Measurements from ENCODE around the gene UPK1A.
A peak's percentile ranks its signal among the peaks of the same experiment; 100 is the strongest.
"Not testable (repeated sequence)": the region's sequence is repeated elsewhere in the genome, so short reads cannot be mapped to it uniquely, and the experiment has no call there.

The UPK1A gene

DNA sequence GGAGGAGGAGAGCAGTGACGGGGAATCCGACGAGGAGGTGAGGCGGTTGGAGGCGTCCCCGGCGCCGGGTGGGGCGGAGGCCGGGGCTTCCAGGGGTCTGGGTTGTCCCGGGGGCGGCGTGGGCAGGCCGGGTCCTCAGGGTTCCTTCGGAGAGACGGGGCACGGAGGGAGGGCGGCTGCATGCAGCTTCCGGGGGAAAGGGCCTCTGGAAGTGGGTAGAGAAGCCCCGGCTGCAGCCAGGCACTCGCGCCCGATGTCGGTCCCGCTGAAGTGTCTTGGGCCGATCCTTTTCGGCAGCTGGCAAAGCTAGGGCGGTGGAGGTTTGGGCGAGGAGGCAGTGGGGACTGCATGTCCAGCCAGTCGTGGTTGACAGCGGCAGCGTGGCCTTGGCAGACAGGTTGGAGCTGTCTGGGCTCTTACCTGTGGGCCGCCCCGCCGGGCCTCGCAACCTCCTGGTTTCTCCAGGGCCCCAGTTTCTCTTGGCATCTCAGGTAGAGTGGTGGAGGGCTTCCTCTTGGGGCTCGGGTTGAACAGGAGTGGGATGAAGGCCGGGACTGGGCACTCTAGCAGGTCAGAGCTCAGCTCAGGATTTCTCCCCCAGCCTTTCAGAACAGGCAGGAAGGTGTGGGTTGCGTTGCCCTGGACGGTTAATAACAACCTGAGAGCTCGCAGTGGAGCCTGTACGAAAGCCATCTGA is 52.2 kb downstream of the UPK1A start:
- DNase-seq, result peak; percentile 49

DNA sequence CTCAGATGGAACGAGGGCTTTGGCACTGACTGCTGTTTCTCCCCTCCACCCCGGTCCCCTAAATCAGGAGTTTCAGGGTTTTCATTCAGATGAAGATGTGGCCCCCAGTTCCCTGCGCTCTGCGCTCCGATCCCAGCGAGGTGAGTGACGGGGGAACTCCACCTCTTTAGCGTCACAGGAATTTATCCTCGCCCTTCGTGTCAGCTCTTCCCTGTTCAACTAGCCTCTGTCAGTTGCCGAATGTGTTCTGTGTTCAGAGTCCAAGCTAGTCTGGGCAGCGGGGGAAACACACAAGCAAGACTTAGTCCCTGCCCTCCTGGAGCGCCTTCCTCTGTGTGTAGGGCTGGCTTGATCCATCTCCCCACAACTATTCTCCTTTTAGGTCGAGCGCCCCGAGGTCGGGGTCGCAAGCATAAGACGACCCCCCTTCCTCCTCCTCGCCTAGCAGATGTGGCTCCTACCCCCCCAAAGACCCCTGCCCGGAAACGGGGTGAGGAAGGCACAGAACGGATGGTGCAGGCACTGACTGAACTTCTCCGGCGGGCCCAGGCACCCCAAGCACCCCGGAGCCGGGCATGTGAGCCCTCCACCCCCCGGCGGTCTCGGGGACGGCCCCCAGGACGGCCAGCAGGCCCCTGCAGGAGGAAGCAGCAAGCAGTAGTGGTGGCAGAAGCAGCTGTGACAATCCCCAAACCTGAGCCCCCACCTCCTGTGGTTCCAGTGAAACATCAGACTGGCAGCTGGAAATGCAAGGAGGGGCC is 53.3 kb downstream of the UPK1A start:
- no peak for DNase-seq

DNA sequence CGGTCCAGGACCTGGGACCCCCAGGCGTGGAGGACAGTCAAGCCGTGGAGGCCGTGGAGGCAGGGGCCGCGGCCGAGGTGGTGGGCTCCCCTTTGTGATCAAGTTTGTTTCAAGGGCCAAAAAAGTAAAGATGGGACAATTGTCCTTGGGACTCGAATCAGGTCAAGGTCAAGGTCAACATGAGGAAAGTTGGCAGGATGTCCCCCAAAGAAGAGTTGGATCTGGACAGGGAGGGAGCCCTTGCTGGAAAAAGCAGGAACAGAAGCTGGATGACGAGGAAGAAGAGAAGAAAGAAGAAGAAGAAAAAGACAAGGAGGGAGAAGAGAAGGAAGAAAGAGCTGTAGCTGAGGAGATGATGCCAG is 53.8 kb downstream of the UPK1A start:
- DNase-seq, result no peak

DNA sequence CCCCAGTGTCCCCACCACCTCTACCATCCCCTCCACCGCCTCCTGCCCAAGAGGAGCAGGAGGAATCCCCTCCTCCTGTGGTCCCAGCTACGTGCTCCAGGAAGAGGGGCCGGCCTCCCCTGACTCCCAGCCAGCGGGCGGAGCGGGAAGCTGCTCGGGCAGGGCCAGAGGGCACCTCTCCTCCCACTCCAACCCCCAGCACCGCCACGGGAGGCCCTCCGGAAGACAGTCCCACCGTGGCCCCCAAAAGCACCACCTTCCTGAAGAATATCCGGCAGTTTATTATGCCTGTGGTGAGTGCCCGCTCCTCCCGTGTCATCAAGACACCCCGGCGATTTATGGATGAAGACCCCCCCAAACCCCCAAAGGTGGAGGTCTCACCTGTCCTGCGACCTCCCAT is 54.3 kb downstream of the UPK1A start:
- DNase-seq, result no peak

DNA sequence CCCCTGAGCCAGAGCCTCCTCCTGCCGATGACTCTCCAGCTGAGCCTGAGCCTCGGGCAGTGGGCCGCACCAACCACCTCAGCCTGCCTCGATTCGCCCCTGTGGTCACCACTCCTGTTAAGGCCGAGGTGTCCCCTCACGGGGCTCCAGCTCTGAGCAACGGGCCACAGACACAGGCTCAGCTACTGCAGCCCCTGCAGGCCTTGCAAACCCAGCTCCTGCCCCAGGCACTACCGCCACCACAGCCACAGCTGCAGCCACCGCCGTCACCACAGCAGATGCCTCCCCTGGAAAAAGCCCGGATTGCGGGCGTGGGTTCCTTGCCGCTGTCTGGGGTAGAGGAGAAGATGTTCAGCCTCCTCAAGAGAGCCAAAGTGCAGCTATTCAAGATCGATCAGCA is 55.1 kb downstream of the UPK1A start:
- no peak for DNase-seq

DNA sequence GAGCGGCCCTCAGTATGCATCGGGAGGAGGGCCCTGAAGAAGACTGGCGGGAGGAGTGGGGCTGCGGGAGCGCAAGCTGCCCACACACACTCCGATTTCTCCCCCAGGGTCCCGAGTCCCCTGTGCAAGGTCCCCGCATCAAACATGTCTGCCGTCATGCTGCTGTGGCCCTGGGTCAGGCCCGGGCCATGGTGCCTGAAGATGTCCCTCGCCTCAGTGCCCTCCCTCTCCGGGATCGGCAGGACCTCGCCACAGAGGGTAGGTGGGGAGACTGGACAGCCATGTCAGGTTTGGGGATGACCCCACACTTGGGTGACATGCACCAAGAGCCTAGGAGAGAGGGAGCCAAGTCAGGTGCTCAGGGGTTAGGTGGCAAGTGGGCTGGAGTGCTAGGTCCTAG is 56.1 kb downstream of the UPK1A start:
- no peak for DNase-seq

DNA sequence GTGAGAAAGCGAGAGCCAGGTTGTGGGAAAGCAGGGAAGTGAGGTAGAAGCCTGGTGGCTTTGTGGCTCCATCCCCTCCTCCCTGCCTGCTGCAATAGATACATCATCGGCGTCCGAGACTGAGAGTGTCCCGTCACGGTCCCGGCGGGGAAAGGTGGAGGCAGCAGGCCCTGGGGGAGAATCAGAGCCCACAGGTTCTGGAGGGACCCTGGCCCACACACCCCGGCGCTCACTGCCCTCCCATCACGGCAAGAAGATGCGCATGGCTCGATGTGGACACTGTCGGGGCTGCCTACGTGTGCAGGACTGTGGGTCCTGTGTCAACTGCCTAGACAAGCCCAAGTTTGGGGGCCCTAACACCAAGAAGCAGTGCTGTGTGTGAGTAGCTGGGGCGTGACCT is 56.6 kb downstream of the UPK1A start:
- DNase-seq, result no peak

DNA sequence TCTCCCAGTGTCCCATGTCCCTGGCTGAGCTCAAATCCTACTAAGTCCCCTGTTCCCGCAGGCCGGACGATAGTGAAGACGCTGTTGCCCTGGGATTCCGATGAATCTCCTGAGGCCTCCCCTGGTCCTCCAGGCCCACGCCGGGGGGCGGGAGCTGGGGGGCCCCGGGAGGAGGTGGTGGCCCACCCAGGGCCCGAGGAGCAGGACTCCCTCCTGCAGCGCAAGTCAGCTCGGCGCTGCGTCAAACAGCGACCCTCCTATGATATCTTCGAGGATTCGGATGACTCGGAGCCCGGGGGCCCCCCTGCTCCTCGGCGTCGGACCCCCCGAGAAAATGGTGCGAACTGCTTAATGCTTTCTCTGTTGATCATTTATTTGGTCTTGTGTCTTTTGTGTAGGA is 57.4 kb downstream of the UPK1A start:
- no peak for DNase-seq

DNA sequence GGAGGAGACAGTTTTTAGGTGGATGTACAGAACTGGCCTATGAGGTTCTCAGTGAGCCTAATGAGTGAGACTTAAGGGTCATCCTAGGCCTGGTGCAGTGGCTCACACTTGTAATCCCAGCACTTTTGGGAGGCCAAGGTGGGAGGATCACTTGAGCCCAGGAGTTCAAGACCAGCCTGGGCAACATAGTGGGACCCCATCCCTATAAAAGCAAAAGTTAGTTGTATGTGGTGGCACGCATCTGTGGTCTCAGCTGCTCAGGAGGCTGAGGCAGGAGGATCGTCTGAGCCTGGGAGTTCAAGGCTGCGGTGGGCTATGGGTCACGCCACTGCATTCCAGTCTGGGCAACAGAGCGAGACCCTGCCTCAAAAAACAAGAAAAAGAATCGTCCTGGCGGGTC is 57.8 kb downstream of the UPK1A start:
- DNase-seq, result not testable (repeated sequence)

DNA sequence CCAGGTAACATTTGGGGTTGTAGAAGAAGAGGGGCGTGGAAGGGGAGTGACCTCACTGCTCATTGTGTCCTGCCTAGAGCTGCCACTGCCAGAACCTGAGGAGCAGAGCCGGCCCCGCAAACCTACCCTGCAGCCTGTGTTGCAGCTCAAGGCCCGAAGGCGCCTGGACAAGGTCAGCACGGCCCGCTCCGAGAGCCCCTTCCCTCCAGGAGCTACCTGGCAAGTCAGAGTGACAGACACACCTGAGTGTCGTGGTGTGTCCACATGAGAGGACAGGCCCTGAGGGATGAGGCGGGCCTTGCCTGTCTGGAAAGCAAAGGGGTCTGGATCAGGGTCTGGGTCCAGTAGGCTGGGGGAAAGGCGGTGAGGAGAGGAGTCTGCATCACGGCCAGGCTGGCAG is 58.2 kb downstream of the UPK1A start:
- DNase-seq, result no peak

DNA sequence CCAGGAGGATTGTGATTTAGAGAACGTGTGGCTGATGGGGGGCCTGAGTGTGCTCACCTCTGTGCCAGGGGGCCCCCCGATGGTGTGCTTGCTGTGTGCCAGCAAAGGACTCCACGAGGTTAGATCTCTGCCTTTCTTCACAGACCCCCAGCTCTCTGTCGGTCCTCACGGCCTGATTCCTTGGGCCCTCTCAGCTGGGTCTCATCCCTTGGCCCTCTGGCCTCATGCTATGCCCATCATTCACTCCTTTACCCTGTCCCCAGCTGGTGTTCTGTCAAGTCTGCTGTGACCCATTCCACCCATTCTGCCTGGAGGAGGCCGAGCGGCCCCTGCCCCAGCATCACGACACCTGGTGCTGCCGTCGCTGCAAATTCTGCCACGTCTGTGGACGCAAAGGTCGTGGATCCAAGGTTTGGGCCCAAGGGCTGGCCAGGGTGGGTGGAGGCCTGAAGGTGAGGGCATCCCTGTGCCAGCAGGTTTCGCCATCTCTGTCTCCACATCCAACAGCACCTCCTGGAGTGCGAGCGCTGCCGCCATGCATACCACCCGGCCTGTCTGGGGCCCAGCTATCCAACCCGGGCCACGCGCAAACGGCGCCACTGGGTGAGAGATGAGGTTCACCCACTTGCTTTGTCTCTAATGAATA is 59.0 kb downstream of the UPK1A start:
- no peak for DNase-seq

DNA sequence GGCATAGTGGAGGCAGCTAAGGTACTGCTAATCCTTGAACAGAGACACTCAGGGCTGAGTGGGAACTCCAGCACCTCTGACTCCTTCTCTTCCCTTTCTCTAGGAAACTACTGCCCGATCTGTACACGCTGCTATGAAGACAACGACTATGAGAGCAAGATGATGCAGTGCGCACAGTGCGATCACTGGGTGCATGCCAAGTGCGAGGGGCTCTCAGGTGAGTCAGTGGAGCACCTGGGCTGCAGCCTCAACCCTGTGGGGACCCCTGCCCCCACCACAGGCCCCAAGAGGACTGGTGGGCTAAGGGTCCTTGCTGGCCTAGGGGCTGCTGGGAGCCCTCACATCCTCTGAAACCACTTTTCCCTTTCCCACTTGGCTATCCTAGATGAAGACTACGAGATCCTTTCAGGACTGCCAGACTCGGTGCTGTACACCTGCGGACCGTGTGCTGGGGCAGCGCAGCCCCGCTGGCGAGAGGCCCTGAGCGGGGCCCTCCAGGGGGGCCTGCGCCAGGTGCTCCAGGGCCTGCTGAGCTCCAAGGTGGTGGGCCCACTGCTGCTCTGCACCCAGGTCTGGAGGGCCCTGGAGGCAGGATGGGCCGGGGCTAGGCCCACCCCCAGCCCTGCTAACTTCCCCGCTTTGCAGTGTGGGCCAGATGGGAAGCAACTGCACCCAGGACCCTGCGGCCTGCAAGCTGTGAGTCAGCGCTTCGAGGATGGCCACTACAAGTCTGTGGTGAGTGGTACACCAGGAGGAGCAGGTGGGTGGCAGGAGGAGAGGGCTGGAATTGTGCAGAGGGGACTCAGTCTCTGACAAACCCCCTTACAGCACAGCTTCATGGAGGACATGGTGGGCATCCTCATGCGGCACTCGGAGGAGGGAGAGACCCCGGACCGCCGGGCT is 61.0 kb downstream of the UPK1A start:
- no peak for DNase-seq
